Body of pancreas (tissue), 4 donors: ENCODE data around the gene ZC2HC1B. TPM values are rescaled to one million over a fixed set of nuclear protein-coding genes. Genes with fewer than 3 reads are reported as not detected.

Source experiments
- ATAC-seq: fragments of 150-250 bp; one replicate; pipeline ENCODE4 v1.9.1; 2016
- DNase-seq, 4 donors: peaks; one replicate each; pipeline ENCODE4 v3.0.0-alpha.2; 2019
- H3K27ac ChIP-seq, 4 donors: fragments of 200-600 bp; sonication (generic); 1 replicate in 3 of 4; 2 replicates in 1 of 4; pipeline versions ENCODE4 v1.5.1 to v1.6.1; 2016 to 2019; ENCODE audit warnings: mild to moderate bottlenecking in 1 of 4, mixed read lengths in 1 of 4, moderate library complexity in 1 of 4
- H3K27me3 ChIP-seq, 2 donors: fragments of 200-600 bp; sonication (generic); one replicate each; pipeline ENCODE4 v1.6.0; 2016; ENCODE audit warnings: mild to moderate bottlenecking in 1 of 2
- H3K36me3 ChIP-seq, 2 donors: fragments of 200-600 bp; sonication (generic); replicated peaks in 1 of 2; 2 replicates each; pipeline ENCODE4 v1.5.1; 2016; ENCODE audit warnings: low read depth in 2 of 2; ENCODE audit not compliant: insufficient read depth in 1 of 2
- H3K4me1 ChIP-seq: fragments of 200-600 bp; sonication (generic); one replicate; pipeline ENCODE4 v1.6.0; 2016
- H3K4me3 ChIP-seq, 2 donors: fragments of 200-600 bp; sonication (generic); 1 replicate in 1 of 2; 2 replicates in 1 of 2; pipeline ENCODE4 v1.5.1; 2016 to 2019
- H3K9me3 ChIP-seq, 3 donors: fragments of 200-600 bp; sonication (generic); 1 replicate in 2 of 3; 2 replicates in 1 of 3; pipeline ENCODE4 v1.5.1; 2016
- CTCF ChIP-seq, 7 experiments: fragments of 450-650 bp in 4 of 7; fragments of 200-600 bp in 3 of 7; sonication (generic) in 3 of 7; IDR thresholded peaks; one replicate each; pipeline ENCODE4 v1.5.1; 2016 to 2019; ENCODE audit warnings: antibody characterized with exemption in 7 of 7
- POLR2A ChIP-seq, 3 donors: fragments of 450-650 bp; IDR thresholded peaks; one replicate each; pipeline ENCODE4 v1.6.1; 2016; ENCODE audit warnings: antibody characterized with exemption in 3 of 3, mild to moderate bottlenecking in 2 of 3
- WGBS, 2 donors: methylation state at CpG; one replicate each; pipeline ENCODE4 v1.1.5; 2017; 5-methylcytosine and 5-hydroxymethylcytosine counted together
- intact Hi-C: fragments of 100-400 bp; cut with DNase I; formaldehyde crosslinking; loops from one replicate; pipeline ENCODE4 v1.15.1; 2023
- total RNA-seq, 2 donors: library from RNA; depleted of rRNA; stranded (reverse); fragments of >200 nt; gene quantifications; one replicate each; pipeline ENCODE4 v1.1.0, GENCODE V29; 2016

The ZC2HC1B gene
- total RNA-seq, 2 donors from 2014 or later: not detected

GRCh38 chr6:143971482-143972205 lies 107.4 kb downstream of the ZC2HC1B start:
- ATAC-seq: no peak
- intact Hi-C loops: no loop called here
- 58 to 59% methylated on average over 4 of the region's 4 CpGs for WGBS, 2 donors
- Histone ChIP-seq H3K27me3 (no peaks in the 10 kb centered on the region), H3K4me1 (no peaks in the 10 kb centered on the region), H3K27ac (no peak overlapping the region), H3K9me3 (no peaks in the 10 kb centered on the region), H3K36me3 (no peaks in the 10 kb centered on the region), H3K4me3 (no peak overlapping the region)
- DNase-seq: no peak
- TF ChIP-seq CTCF (IDR thresholded peaks at IDR 0.05): no peak
- no peak for TF ChIP-seq POLR2A (IDR thresholded peaks at IDR 0.05)

- no peaks in the 10 kb centered on the region for H3K9me3 ChIP-seq
- H3K4me3 ChIP-seq: no peak overlapping the region
- 72 to 73% methylated on average over 13 of the region's 13 CpGs for WGBS, 2 donors
- DNase-seq: no peak
- H3K27ac ChIP-seq: no peak overlapping the region
- intact Hi-C loops: no loop called here
- no peaks in the 10 kb centered on the region for H3K4me1 ChIP-seq
- H3K36me3 ChIP-seq: no peaks in the 10 kb centered on the region
- TF ChIP-seq CTCF (IDR thresholded peaks at IDR 0.05): no peak
- no peak for TF ChIP-seq POLR2A (IDR thresholded peaks at IDR 0.05)
- ATAC-seq: no peak
- no peaks in the 10 kb centered on the region for H3K27me3 ChIP-seq
Observed at GRCh38 chr6:143973097-143973966, 109.1 kb downstream of the ZC2HC1B start.

- ATAC-seq: no peak
- TF ChIP-seq POLR2A (IDR thresholded peaks at IDR 0.05): no peak
- no peak for TF ChIP-seq CTCF (IDR thresholded peaks at IDR 0.05)
- Histone ChIP-seq H3K9me3 (no peaks in the 10 kb centered on the region), H3K27me3 (no peaks in the 10 kb centered on the region), H3K4me3 (no peak overlapping the region), H3K27ac (no peak overlapping the region), H3K4me1 (no peaks in the 10 kb centered on the region), H3K36me3 (no peaks in the 10 kb centered on the region)
- 55 to 64% methylated on average over 8 of the region's 8 CpGs for whole genome bisulfite sequencing, 2 donors
- intact Hi-C loops: no loop called here
- DNase-seq: no peak
Observed at GRCh38 chr6:143974089-143974488, 109.8 kb downstream of the ZC2HC1B start.

- 74 to 79% methylated on average over 3 of the region's 3 CpGs for WGBS, 2 donors
- ATAC-seq (no peak), DNase-seq (no peak)
- H3K9me3 ChIP-seq: no peaks in the 10 kb centered on the region
- no peaks in the 10 kb centered on the region for H3K27me3 ChIP-seq
- H3K4me1 ChIP-seq: no peaks in the 10 kb centered on the region
- intact Hi-C loops: no loop called here
- H3K36me3 ChIP-seq: no peaks in the 10 kb centered on the region
- TF ChIP-seq CTCF (IDR thresholded peaks at IDR 0.05) (no peak), POLR2A (IDR thresholded peaks at IDR 0.05) (no peak)
- no peak overlapping the region for H3K4me3 ChIP-seq
- H3K27ac ChIP-seq: no peak overlapping the region
Observed at GRCh38 chr6:143976806-143977349, 112.6 kb downstream of the ZC2HC1B start.
